SH-SY5Y (cell line): ENCODE data around the gene NDUFV3.

Experiments used
- GATA2 ChIP-seq: IDR thresholded peaks from 2 replicates; pipeline ENCODE4 v1.6.1; 2011; ENCODE audit warnings: mild to moderate bottlenecking, low read depth, low read length
- GATA3 ChIP-seq: IDR thresholded peaks from 2 replicates; pipeline ENCODE4 v1.6.1; 2011; ENCODE audit warnings: low read depth, mild to moderate bottlenecking, low read length, moderate library complexity

- no peak for TF ChIP-seq GATA2
- TF ChIP-seq GATA3: no peak
These were observed 9.2 kb upstream of the NDUFV3 start for GRCh38 chr21:42883921-42884320.
